ENCODE measurements around the gene CAMK2G.
"Not testable (repeated sequence)": the region's sequence is repeated elsewhere in the genome, so short reads cannot be mapped to it uniquely, and the experiment has no call there.

The CAMK2G gene

DNA sequence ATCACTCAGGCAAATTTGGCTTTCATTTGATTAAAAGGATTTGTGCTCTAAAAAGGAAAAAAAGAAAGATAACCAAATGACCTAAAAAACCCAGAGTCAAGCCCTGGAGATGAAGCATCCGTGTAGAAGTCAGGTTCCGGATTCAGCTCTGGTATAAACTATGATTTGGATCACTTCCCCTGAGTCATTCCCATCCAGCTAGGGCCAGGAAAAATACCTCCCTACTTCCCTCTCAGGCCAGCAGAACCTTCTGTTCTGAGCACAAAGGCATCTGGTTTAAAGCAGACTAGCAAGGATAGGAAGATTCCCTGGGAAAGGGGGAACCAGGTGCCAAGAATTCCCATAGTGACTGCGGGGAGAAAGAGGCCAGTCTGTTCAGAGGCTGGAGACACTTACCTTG lies 37.3 kb downstream of the CAMK2G start:
- H3K79me2 ChIP-seq (ENCODE audit: insufficient read depth, low read length) = no peaks in the 10 kb centered on the region
- no peaks in the 10 kb centered on the region for H4K20me1 ChIP-seq (ENCODE audit: low read depth, low read length)
- no peaks in the 10 kb centered on the region for H3K9me3 ChIP-seq (ENCODE audit: insufficient read depth, low read length)
- H3K4me2 ChIP-seq (ENCODE audit: low read depth, low read length, poor library complexity, severe bottlenecking) = no peak overlapping the region
- H3K9ac ChIP-seq (ENCODE audit: low read length) = no peak overlapping the region
- no peaks in the 10 kb centered on the region for H3K9me2 ChIP-seq (replicated peaks; ENCODE audit: insufficient read depth, low read length)
- H3F3A ChIP-seq (ENCODE audit: insufficient read depth) = no peaks in the 10 kb centered on the region
- H2AFZ ChIP-seq (ENCODE audit: low read depth, low read length, severe bottlenecking) = no peak overlapping the region
- H3K27ac ChIP-seq (ENCODE audit: low read depth, low read length) = no peak overlapping the region
- H3K36me3 ChIP-seq (ENCODE audit: low read length) = no peaks in the 10 kb centered on the region
- TF ChIP-seq, protein P1, sequence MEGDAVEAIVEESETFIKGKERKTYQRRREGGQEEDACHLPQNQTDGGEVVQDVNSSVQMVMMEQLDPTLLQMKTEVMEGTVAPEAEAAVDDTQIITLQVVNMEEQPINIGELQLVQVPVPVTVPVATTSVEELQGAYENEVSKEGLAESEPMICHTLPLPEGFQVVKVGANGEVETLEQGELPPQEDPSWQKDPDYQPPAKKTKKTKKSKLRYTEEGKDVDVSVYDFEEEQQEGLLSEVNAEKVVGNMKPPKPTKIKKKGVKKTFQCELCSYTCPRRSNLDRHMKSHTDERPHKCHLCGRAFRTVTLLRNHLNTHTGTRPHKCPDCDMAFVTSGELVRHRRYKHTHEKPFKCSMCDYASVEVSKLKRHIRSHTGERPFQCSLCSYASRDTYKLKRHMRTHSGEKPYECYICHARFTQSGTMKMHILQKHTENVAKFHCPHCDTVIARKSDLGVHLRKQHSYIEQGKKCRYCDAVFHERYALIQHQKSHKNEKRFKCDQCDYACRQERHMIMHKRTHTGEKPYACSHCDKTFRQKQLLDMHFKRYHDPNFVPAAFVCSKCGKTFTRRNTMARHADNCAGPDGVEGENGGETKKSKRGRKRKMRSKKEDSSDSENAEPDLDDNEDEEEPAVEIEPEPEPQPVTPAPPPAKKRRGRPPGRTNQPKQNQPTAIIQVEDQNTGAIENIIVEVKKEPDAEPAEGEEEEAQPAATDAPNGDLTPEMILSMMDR (IDR thresholded peaks at IDR 0.05; ENCODE audit: insufficient read depth, low read length, poor library complexity, severe bottlenecking) = no peak
- no peak for TF ChIP-seq EZH2phosphoT487 (conservative IDR thresholded peaks at IDR 0.05; ENCODE audit: low read length)
- no peak overlapping the region for H3K4me3 ChIP-seq (ENCODE audit: insufficient read depth, low read length, poor library complexity, severe bottlenecking)
- no peaks in the 10 kb centered on the region for H3K27me3 ChIP-seq (ENCODE audit: low read length)

DNA sequence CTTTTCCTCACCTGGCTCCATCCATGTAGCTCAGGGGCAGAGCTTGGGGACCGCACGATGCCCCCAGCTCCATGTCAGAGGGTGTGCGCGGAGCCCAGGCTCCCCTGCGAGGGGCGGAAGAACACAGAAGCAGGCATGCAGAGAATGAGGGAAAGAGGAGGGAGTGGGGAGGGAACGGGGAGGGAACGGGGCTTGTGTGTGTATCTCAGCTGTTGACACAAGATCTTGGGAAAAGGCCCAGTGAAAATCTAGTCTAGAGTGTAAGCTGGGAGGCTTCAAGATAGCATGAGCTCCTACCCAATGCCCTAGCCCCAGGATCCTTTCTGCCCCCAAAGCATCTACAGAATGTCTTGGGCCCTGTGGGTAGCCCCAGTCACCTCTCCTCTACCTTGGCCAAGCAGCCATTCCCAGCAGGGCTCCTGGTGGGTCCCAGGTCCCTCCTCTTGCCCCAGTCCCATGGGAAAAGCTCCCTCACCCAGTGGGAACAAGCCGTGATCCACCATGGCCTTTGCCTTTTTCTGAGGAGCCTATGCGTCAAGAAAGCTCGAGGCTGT lies 37.9 kb downstream of the CAMK2G start:
- Histone ChIP-seq H3F3A (ENCODE audit: insufficient read depth) (no peaks in the 10 kb centered on the region), H3K4me2 (ENCODE audit: low read depth, low read length, poor library complexity, severe bottlenecking) (no peak overlapping the region), H3K9ac (ENCODE audit: low read length) (no peak overlapping the region), H4K20me1 (ENCODE audit: low read depth, low read length) (no peaks in the 10 kb centered on the region), H3K9me3 (ENCODE audit: insufficient read depth, low read length) (no peaks in the 10 kb centered on the region), H3K36me3 (ENCODE audit: low read length) (no peaks in the 10 kb centered on the region), H3K27me3 (ENCODE audit: low read length) (no peaks in the 10 kb centered on the region), H2AFZ (ENCODE audit: low read depth, low read length, severe bottlenecking) (no peak overlapping the region), H3K79me2 (ENCODE audit: insufficient read depth, low read length) (no peaks in the 10 kb centered on the region), H3K9me2 (replicated peaks; ENCODE audit: insufficient read depth, low read length) (no peaks in the 10 kb centered on the region), H3K4me3 (ENCODE audit: insufficient read depth, low read length, poor library complexity, severe bottlenecking) (no peak overlapping the region), H3K27ac (ENCODE audit: low read depth, low read length) (no peak overlapping the region)
- TF ChIP-seq, protein P1 (IDR thresholded peaks at IDR 0.05; ENCODE audit: insufficient read depth, low read length, poor library complexity, severe bottlenecking) = no peak
- TF ChIP-seq EZH2phosphoT487 (conservative IDR thresholded peaks at IDR 0.05; ENCODE audit: low read length) = no peak

DNA sequence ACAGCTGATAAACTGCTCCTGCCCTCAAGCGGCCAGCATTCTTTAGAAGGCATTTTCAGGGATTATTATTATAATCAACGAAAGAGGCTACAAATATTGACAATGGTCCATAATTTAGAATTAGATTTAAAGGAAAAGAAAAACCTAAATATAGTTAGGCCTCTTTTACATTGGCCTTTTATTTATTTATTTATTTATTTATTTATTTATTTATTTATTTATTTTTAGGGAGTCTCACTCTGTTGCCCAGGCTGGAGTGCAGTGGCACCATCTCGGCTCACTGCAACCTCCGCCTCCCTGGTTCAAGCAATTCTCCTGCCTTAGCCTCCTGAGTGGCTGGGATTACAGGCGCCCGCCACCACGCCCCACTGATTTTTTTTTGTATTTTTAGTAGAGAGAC lies 45.3 kb downstream of the CAMK2G start:
- not testable (repeated sequence) for H3K27ac ChIP-seq (ENCODE audit: low read depth, low read length); H3K79me2 ChIP-seq (ENCODE audit: insufficient read depth, low read length); H3K4me3 ChIP-seq (ENCODE audit: insufficient read depth, low read length, poor library complexity, severe bottlenecking); H3K36me3 ChIP-seq (ENCODE audit: low read length); H2AFZ ChIP-seq (ENCODE audit: low read depth, low read length, severe bottlenecking); H3K27me3 ChIP-seq (ENCODE audit: low read length); H4K20me1 ChIP-seq (ENCODE audit: low read depth, low read length); H3K4me2 ChIP-seq (ENCODE audit: low read depth, low read length, poor library complexity, severe bottlenecking); H3K9me2 ChIP-seq (replicated peaks; ENCODE audit: insufficient read depth, low read length); H3K9ac ChIP-seq (ENCODE audit: low read length); H3F3A ChIP-seq (ENCODE audit: insufficient read depth); H3K9me3 ChIP-seq (ENCODE audit: insufficient read depth, low read length)

DNA sequence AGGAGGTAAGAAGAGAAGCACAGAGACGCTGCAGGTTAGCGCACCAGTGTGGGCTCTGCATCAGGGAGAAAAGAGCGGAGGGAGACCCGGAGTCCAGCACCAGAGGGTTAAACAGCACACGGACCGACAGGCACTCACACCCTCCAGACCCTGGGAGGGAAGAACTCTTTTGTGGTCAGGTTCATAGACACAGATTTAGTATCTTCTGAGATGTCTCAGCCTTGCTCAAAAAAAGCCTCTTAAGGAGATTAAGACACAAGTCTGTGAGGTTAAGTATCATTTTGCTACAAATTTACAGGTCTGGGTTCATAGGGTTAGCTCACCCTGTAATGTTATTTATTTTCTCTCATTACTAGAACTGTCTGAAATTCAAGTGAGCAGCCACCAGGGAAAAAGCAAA lies 46.2 kb downstream of the CAMK2G start:
- Histone ChIP-seq H3K79me2 (ENCODE audit: insufficient read depth, low read length) (no peaks in the 10 kb centered on the region), H2AFZ (ENCODE audit: low read depth, low read length, severe bottlenecking) (no peak overlapping the region), H3K36me3 (ENCODE audit: low read length) (no peaks in the 10 kb centered on the region), H3K9me3 (ENCODE audit: insufficient read depth, low read length) (no peaks in the 10 kb centered on the region), H3K27ac (ENCODE audit: low read depth, low read length) (no peak overlapping the region), H3K27me3 (ENCODE audit: low read length) (no peaks in the 10 kb centered on the region), H3K4me3 (ENCODE audit: insufficient read depth, low read length, poor library complexity, severe bottlenecking) (no peak overlapping the region), H3F3A (ENCODE audit: insufficient read depth) (no peaks in the 10 kb centered on the region), H3K4me2 (ENCODE audit: low read depth, low read length, poor library complexity, severe bottlenecking) (no peak overlapping the region), H4K20me1 (ENCODE audit: low read depth, low read length) (no peaks in the 10 kb centered on the region), H3K9me2 (replicated peaks; ENCODE audit: insufficient read depth, low read length) (no peaks in the 10 kb centered on the region), H3K9ac (ENCODE audit: low read length) (no peak overlapping the region)
- TF ChIP-seq EZH2phosphoT487 (conservative IDR thresholded peaks at IDR 0.05; ENCODE audit: low read length) = no peak
- TF ChIP-seq, protein P1 (IDR thresholded peaks at IDR 0.05; ENCODE audit: insufficient read depth, low read length, poor library complexity, severe bottlenecking) = no peak

Data from SU-DHL-6 (cell line).